IMR-90 (cell line): Measurements from ENCODE around the gene IFI35. TPM values are rescaled to one million over a fixed set of nuclear protein-coding genes. Genes with fewer than 3 reads are reported as not detected.
"Not testable (repeated sequence)": the region's sequence is repeated elsewhere in the genome, so short reads cannot be mapped to it uniquely, and the experiment has no call there.

Source experiments
- ATAC-seq: fragments of 200-7000 bp; cut with Tn5 transposase; 2 replicates; pipeline ENCODE4 v1.9.1; 2020; ENCODE audit warnings: low read depth, mild to moderate bottlenecking, moderate library complexity
- BruUV-seq: library from RNA; stranded (reverse); fragments of 400-500 nt; replicated peaks from 2 replicates; lab custom pipeline; 2021; lab: Mats Ljungman, UMichigan
- CTCF ChIA-PET: fragments of 300-600 bp; formaldehyde crosslinking; extraction: SDS; loops from one replicate; lab custom pipeline; 2021; ENCODE audit warnings: antibody characterized with exemption; lab: Yijun Ruan, JAX
- POLR2A ChIA-PET: fragments of 300-600 bp; sonication (Branson Sonifier 250); formaldehyde crosslinking; loops from one replicate; lab custom pipeline; 2022; ENCODE audit warnings: antibody characterized with exemption; ENCODE audit not compliant: unreplicated experiment; lab: Charles Lee
- DNase-seq: peaks from one replicate; pipeline ENCODE4 v3.0.0; 2013
- H2AFZ ChIP-seq: replicated peaks from 2 replicates; pipeline ENCODE3; 2013; ENCODE audit warnings: low read length, mild to moderate bottlenecking; ENCODE audit not compliant: poor library complexity
- H2AK5ac ChIP-seq: 2 replicates; pipeline ENCODE4 v1.6.1; 2013; ENCODE audit warnings: low read depth, low read length, inconsistent platforms
- H2AK9ac ChIP-seq: replicated peaks from 2 replicates; pipeline ENCODE3; 2013; ENCODE audit warnings: mild to moderate bottlenecking, low read depth, low read length, moderate library complexity; ENCODE audit not compliant: poor library complexity
- H2BK120ac ChIP-seq: 2 replicates; pipeline ENCODE4 v1.6.1; 2013; ENCODE audit warnings: low read depth, low read length, inconsistent platforms
- H2BK15ac ChIP-seq: 3 replicates; pipeline ENCODE4 v1.6.1; 2013; ENCODE audit warnings: low read depth, low read length, inconsistent platforms
- H2BK20ac ChIP-seq: 2 replicates; pipeline ENCODE4 v1.6.1; 2013; ENCODE audit warnings: low read depth, mild to moderate bottlenecking, inconsistent platforms, low read length, moderate library complexity
- H2BK5ac ChIP-seq: 2 replicates; pipeline ENCODE4 v1.6.1; 2013; ENCODE audit warnings: mild to moderate bottlenecking, low read depth, low read length, inconsistent platforms; ENCODE audit not compliant: poor library complexity, severe bottlenecking
- H3K14ac ChIP-seq: replicated peaks from 2 replicates; pipeline ENCODE4 v1.6.1; 2013; ENCODE audit warnings: low read depth, low read length, inconsistent platforms
- H3K18ac ChIP-seq: 2 replicates; pipeline ENCODE4 v1.6.1; 2013; ENCODE audit warnings: low read depth, low read length, control low read depth
- H3K23ac ChIP-seq: 2 replicates; pipeline ENCODE4 v1.6.1; 2013; ENCODE audit warnings: low read depth, low read length, inconsistent platforms
- H3K27ac ChIP-seq: 2 replicates; pipeline ENCODE4 v1.5.1; 2013; ENCODE audit warnings: mild to moderate bottlenecking, control low read depth, low read length; ENCODE audit not compliant: insufficient read depth
- H3K27me3 ChIP-seq: 2 replicates; pipeline ENCODE4 v1.6.1; 2013; ENCODE audit warnings: low read length; ENCODE audit not compliant: control insufficient read depth, insufficient read depth
- H3K36me3 ChIP-seq: 2 replicates; pipeline ENCODE4 v1.6.1; 2013; ENCODE audit warnings: low read length, mixed read lengths; ENCODE audit not compliant: control insufficient read depth, insufficient read depth
- H3K4ac ChIP-seq: 2 replicates; pipeline ENCODE4 v1.6.1; 2013; ENCODE audit warnings: low read depth, low read length, inconsistent platforms
- H3K4me1 ChIP-seq: 2 replicates; pipeline ENCODE4 v1.6.1; 2013; ENCODE audit warnings: low read length, mixed read lengths; ENCODE audit not compliant: control insufficient read depth, insufficient read depth
- H3K4me2 ChIP-seq: 2 replicates; pipeline ENCODE4 v1.6.1; 2013; ENCODE audit warnings: low read depth, mild to moderate bottlenecking, control low read depth, low read length, moderate library complexity
- H3K4me3 ChIP-seq: 2 replicates; pipeline ENCODE4 v1.5.1; 2013; ENCODE audit warnings: low read depth, mild to moderate bottlenecking, control low read depth, low read length, moderate library complexity; ENCODE audit not compliant: insufficient read depth
- H3K56ac ChIP-seq: 2 replicates; pipeline ENCODE4 v1.6.1; 2013; ENCODE audit warnings: low read length, inconsistent platforms; ENCODE audit not compliant: insufficient read depth; ENCODE audit errors: extremely low read depth
- H3K79me1 ChIP-seq, 2 experiments: 2 replicates each; pipeline ENCODE4 v1.6.1; 2013; ENCODE audit warnings: low read length in 2 of 2, inconsistent platforms in 1 of 2, low read depth in 1 of 2
- H3K9ac ChIP-seq: 2 replicates; pipeline ENCODE4 v1.6.1; 2013; ENCODE audit warnings: low read depth, low read length, control low read depth
- H3K9me1 ChIP-seq: 2 replicates; pipeline ENCODE4 v1.6.1; 2013; ENCODE audit warnings: low read length, inconsistent platforms; ENCODE audit not compliant: insufficient read depth
- H3K9me3 ChIP-seq: 2 replicates; pipeline ENCODE4 v1.6.1; 2013; ENCODE audit warnings: low read length; ENCODE audit not compliant: control insufficient read depth, insufficient read depth
- H4K20me1 ChIP-seq: 2 replicates; pipeline ENCODE4 v1.6.1; 2013; ENCODE audit warnings: low read length, inconsistent platforms; ENCODE audit not compliant: insufficient read depth
- H4K5ac ChIP-seq: 2 replicates; pipeline ENCODE4 v1.6.1; 2013; ENCODE audit warnings: mild to moderate bottlenecking, low read depth, low read length, control low read depth
- H4K8ac ChIP-seq, 2 experiments: 2 replicates each; pipeline ENCODE4 v1.6.1; 2013; ENCODE audit warnings: low read depth in 2 of 2, low read length in 2 of 2, control low read depth in 1 of 2, inconsistent platforms in 1 of 2
- H4K91ac ChIP-seq: 2 replicates; pipeline ENCODE4 v1.6.1; 2013; ENCODE audit warnings: low read depth, low read length, inconsistent platforms; ENCODE audit not compliant: insufficient read depth
- MAFK ChIP-seq: IDR thresholded peaks from 2 replicates; pipeline ENCODE4 v1.6.1; 2012; ENCODE audit warnings: low read depth, low read length, improper control_type of control experiment
- RAD21 ChIP-seq: IDR thresholded peaks from 2 replicates; pipeline ENCODE4 v1.6.1; 2012; ENCODE audit warnings: low read length, improper control_type of control experiment
- RCOR1 ChIP-seq: IDR thresholded peaks from 2 replicates; pipeline ENCODE4 v1.6.1; 2012; ENCODE audit warnings: mild to moderate bottlenecking, low read length, improper control_type of control experiment; ENCODE audit not compliant: insufficient replicate concordance
- RFX5 ChIP-seq: IDR thresholded peaks from 2 replicates; pipeline ENCODE4 v1.8.0; 2012; ENCODE audit warnings: low read depth, mild to moderate bottlenecking, low read length, moderate library complexity
- whole genome bisulfite sequencing, 2 experiments: methylation state at CpG; one replicate each; pipeline versions ENCODE4 v1.1.5 to v1.1.7; 2013; ENCODE audit warnings: missing lambda C conversion rate in 2 of 2; ENCODE audit not compliant: insufficient read length in 1 of 2; ENCODE audit errors: extremely low coverage in 2 of 2; 5-methylcytosine and 5-hydroxymethylcytosine counted together
- dilution Hi-C: fragments of 300-500 bp; cut with HindIII; formaldehyde crosslinking; loops from one replicate; pipeline ENCODE4 v1.14.3; 2018; ENCODE audit warnings: low sequenced_read_pairs; ENCODE audit not compliant: unreplicated experiment
- in situ Hi-C: fragments of 300-500 bp; cut with MboI; formaldehyde crosslinking; loops from 3 replicates; pipeline ENCODE4 v1.14.3; 2019; ENCODE audit warnings: low sequenced_read_pairs, inconsistent platforms, mixed read lengths
- intact Hi-C: fragments of 100-400 bp; cut with micrococcal nuclease; formaldehyde crosslinking; loops from 2 replicates; pipeline ENCODE4 v1.10.0; 2022
- polyA plus RNA-seq, 3 experiments: library from polyadenylated mRNA; depleted of rRNA; stranded (reverse); fragments of >200 nt; gene quantifications; 2 replicates each; pipeline ENCODE4 v1.2.3, GENCODE V29; 2012; ENCODE audit warnings: low replicate concordance in 1 of 3
- total RNA-seq: library from RNA; depleted of rRNA; stranded (reverse); fragments of >200 nt; gene quantifications from 2 replicates; pipeline ENCODE4 v1.2.3, GENCODE V29; 2012
- TF ChIP-seq, protein P1 (sequence below): fragments of 150-350 bp; IDR thresholded peaks from 2 replicates; pipeline ENCODE4 v1.6.1; 2016; ENCODE audit warnings: low read depth, mild to moderate bottlenecking, low read length, moderate library complexity, borderline replicate concordance

Gene IFI35
- total and polyA plus RNA-seq, 2 of the 4 experiments (the other 2 are of a cell fraction): 15.8 to 17.0 TPM

DNA sequence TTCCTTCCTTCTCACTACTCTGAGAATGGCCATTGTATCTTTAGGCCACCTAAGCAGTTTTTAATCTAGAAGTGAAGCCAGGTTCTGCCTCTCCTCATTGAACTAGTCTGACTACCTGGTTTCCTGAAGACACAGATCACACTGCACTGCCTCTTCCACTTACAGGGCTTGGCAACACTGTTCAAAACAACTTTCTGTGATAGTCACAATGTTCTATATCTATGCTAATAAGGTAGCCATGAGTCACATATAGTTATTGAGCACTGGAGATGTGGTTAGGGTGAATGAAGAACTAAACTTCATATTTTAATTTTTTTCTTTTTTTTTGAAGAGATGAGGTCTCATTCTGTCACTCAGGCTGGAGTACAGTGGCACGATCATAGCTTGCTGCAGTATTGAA lies 45.4 kb downstream of the IFI35 start:
- Histone ChIP-seq H3K4me1 (no peaks in the 10 kb centered on the region), H3K4ac (no peak overlapping the region), H3K23ac (no peak overlapping the region), H2BK5ac (no peak overlapping the region), H3K9me1 (no peaks in the 10 kb centered on the region), H3K4me3 (no peak overlapping the region), H2AK9ac (no peak overlapping the region), H2BK15ac (no peak overlapping the region), H3K56ac (no peak overlapping the region), H2BK20ac (no peak overlapping the region), H2AFZ (no peak overlapping the region), H3K9ac (no peak overlapping the region), H3K27ac (no peak overlapping the region), H3K18ac (no peak overlapping the region), H3K14ac (no peak overlapping the region), H4K91ac (no peak overlapping the region), H4K20me1 (no peaks in the 10 kb centered on the region), H3K36me3 (no peaks in the 10 kb centered on the region; the same call in 1 of the 2 replicates), H3K27me3 (no peaks in the 10 kb centered on the region), H3K4me2 (no peak overlapping the region), H4K8ac (no peak overlapping the region), H2AK5ac (no peak overlapping the region), H3K9me3 (no peaks in the 10 kb centered on the region), H2BK120ac (no peak overlapping the region), H4K5ac (no peak overlapping the region), H3K79me1 (no peaks in the 10 kb centered on the region)
- in situ Hi-C loops (loop anchor here (25.0 kb wide), 1 partner anchor 90 kb away; the partner anchor contains the start of gene AARSD1), intact Hi-C loops (no loop called here), dilution Hi-C loops (no loop called here)
- ATAC-seq (no peak), DNase-seq (no peak)
- no peak for TF ChIP-seq RCOR1
- TF ChIP-seq MAFK: no peak
- TF ChIP-seq RFX5: no peak
- no peak for TF ChIP-seq RAD21
- TF ChIP-seq, protein P1, sequence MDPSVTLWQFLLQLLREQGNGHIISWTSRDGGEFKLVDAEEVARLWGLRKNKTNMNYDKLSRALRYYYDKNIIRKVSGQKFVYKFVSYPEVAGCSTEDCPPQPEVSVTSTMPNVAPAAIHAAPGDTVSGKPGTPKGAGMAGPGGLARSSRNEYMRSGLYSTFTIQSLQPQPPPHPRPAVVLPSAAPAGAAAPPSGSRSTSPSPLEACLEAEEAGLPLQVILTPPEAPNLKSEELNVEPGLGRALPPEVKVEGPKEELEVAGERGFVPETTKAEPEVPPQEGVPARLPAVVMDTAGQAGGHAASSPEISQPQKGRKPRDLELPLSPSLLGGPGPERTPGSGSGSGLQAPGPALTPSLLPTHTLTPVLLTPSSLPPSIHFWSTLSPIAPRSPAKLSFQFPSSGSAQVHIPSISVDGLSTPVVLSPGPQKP: no peak
- CTCF ChIA-PET: no interaction called here
- WGBS, 2 experiments: no CpG with 5 or more reads among the region's 1 CpG
- BruUV-seq: no TSS peak
- POLR2A ChIA-PET: no interaction called here

DNA sequence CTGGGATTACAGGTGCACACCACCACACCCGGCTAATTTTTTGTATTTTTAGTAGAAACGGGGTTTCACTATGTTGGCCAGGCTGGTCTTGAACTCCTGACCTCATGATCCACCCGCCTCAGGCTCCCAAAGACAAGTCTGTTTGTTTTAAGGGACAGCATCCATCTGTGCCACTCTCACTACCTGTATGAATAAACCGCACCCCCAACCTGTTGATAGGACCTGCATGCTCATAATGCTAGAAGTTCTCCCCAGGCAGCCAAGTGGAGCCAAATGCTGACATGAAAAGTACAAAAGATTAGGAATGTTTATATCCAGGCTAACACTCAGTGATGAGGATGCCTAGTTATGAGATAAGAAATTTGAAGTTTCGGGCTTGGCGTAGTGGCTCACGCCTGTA lies 46.4 kb downstream of the IFI35 start:
- intact Hi-C loops, H3K4me2 ChIP-seq, H3K14ac ChIP-seq, H2BK5ac ChIP-seq, H3K79me1 ChIP-seq, H3K56ac ChIP-seq, H4K91ac ChIP-seq, H3K4me3 ChIP-seq, H3K9ac ChIP-seq, H3K9me3 ChIP-seq, CTCF ChIA-PET, H3K23ac ChIP-seq, H2AK9ac ChIP-seq, H3K27me3 ChIP-seq, H4K8ac ChIP-seq, H3K4me1 ChIP-seq, H2BK15ac ChIP-seq, BruUV-seq, dilution Hi-C loops, H4K5ac ChIP-seq, H2BK120ac ChIP-seq, H2BK20ac ChIP-seq, H3K4ac ChIP-seq, H3K9me1 ChIP-seq, H2AFZ ChIP-seq, H3K18ac ChIP-seq, H3K36me3 ChIP-seq, DNase-seq, POLR2A ChIA-PET, ATAC-seq, H4K20me1 ChIP-seq, H3K27ac ChIP-seq, H2AK5ac ChIP-seq: not testable (repeated sequence)
- WGBS, 2 experiments: 100% methylated on average over 3 of the region's 7 CpGs; no CpG with 5 or more reads in 1 of the 2 experiments
- in situ Hi-C loops: loop anchor here (25.0 kb wide), 1 partner anchor 91 kb away; the partner anchor contains the start of gene AARSD1
